ENCODE measurements around the gene COL9A1.

The COL9A1 gene

DNA sequence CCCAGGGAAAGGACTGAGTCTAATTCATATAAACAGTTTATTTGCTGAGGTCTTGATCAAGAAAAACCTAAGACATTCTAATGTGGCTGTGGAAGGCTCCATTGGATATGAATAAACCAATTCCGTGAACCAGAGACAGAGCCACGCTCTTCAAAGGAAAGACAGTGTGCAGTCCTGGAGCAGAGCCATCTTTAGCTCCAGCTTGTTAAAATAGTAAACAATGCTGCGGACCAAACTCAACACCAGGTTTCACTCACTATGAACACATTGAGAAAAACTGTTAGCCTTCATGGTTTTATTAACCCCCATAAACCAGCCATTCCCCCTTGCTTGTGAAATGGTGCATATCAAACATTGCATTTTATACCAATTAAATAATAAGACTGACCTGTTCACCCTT is 61.9 kb downstream of the COL9A1 start:
- no peak for TF ChIP-seq CTCF (IDR thresholded peaks at IDR 0.05; ENCODE audit: insufficient read depth, missing control alignments)
- FAIRE-seq = no peak
- no peak for DNase-seq (ENCODE audit: insufficient read length, low spot score)

DNA sequence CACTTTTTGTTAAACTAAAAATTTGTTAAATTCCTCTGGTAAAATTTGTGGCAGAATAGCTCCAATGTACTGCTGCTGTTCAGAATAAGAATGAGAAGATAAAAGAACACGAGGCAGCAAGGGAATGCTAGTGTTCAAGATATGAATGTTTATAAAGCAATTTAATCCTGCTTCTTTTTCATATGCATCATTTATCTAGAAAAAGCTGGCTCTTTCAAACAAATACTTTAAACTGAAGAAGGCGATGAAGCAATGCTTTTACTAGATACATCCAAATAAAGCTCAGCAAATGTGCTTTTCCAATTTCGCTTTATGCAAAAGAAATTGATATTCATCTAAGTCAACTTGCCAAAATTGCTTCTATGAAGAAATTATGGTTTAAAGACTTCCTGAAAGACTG is 66.5 kb downstream of the COL9A1 start:
- no peak for TF ChIP-seq CTCF (IDR thresholded peaks at IDR 0.05; ENCODE audit: insufficient read depth, missing control alignments)
- no peak for FAIRE-seq
- DNase-seq (ENCODE audit: insufficient read length, low spot score) = no peak

DNA sequence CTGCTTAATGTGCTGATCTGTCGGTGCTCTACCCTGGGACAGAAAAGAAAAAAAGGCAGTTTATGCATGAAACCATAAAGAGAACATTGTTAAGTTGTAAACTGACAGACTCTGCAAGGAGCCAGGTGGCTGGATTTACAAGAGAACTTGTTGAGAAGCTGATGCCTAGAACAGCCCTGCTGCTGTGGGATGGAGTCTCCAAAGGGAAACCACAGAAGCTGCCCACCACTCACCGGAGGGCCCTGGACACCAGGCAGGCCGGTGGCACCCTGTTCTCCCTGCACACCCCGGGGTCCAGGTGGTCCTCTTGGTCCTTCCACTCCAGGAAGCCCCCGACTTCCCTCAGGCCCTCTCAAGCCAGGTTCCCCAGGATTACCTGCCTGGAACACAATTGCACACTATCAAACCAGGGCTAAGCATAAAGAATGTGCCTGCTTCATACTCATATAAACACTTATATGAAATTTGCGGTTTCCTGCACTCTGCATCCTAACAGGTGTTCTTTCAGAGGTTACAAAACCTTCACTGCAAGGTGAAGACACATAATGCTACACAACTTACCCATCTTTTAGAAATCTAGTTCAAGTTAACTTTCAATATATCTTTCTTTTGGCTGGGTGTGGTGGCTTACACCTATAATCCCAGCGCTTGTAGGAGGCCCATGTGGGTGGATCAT is 68.2 kb downstream of the COL9A1 start:
- no peak for DNase-seq (ENCODE audit: insufficient read length, low spot score)
- no peak for FAIRE-seq
- TF ChIP-seq CTCF (IDR thresholded peaks at IDR 0.05; ENCODE audit: insufficient read depth, missing control alignments) = no peak

- no peak for TF ChIP-seq CTCF (IDR thresholded peaks at IDR 0.05; ENCODE audit: insufficient read depth, missing control alignments)
- DNase-seq (ENCODE audit: insufficient read length, low spot score) (no peak), FAIRE-seq (no peak)
These were observed 71.6 kb downstream of the COL9A1 start for GRCh38 chr6:70231311-70231710.

GRCh38 chr6:70225055-70225454 is 77.8 kb downstream of the COL9A1 start:
- FAIRE-seq = no peak
- no peak for TF ChIP-seq CTCF (IDR thresholded peaks at IDR 0.05; ENCODE audit: insufficient read depth, missing control alignments)

GRCh38 chr6:70222439-70222749 is 80.5 kb downstream of the COL9A1 start:
- no peak for DNase-seq (ENCODE audit: insufficient read length, low spot score)
- FAIRE-seq = no peak
- TF ChIP-seq CTCF (IDR thresholded peaks at IDR 0.05; ENCODE audit: insufficient read depth, missing control alignments) = no peak

More at GRCh38 chr6:70225055-70225454, 77.8 kb downstream of the COL9A1 start:
- DNase-seq (ENCODE audit: insufficient read length, low spot score) = no peak

DNA sequence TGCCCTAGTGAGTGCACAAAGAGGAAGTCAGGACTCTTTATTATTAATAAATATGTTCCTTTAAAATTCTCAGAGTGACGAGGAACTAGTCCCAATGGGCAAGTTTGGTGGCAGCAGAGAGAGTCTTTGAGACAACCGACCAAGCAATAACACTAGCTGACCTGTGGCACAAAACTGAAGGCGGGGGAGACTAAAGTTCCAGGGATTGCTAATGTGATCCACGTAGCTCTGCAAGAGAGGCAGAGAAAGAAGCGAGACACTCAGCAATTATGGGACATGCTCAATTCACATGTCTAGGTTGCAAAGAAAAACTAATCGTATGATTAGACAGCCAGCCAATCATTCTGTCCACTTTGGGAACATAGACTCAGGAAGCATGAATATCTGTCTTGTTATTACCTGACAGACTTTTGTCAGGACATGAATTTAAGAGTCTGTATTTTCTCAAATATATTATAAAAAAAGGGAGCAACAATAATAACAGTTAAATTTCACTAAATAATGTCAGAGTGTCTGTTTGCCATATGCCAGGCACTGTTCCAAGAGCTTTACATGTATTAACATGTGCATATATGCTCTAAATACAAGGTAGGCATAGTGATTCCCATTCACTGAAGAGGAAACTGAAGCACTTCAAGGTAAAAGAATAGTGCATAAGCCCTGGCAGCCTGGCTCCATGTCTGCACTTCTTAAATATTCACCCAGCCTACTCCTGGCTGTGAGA is 81.0 kb downstream of the COL9A1 start:
- no peak for TF ChIP-seq CTCF (IDR thresholded peaks at IDR 0.05; ENCODE audit: insufficient read depth, missing control alignments)
- FAIRE-seq (no peak), DNase-seq (ENCODE audit: insufficient read length, low spot score) (no peak)

Measured in D721Med (cell line).